Measurements from ENCODE around the gene MUC7. TPM values are rescaled to one million over a fixed set of nuclear protein-coding genes. Genes with fewer than 3 reads are reported as not detected.

MUC7 gene
- not detected for polyA plus RNA-seq (2013, experiment 1 of 2)
- not detected for polyA plus RNA-seq (2013, experiment 2 of 2)

- no peaks in the 10 kb centered on the region for H3K4me1 ChIP-seq (ENCODE audit: control insufficient read depth, insufficient read depth, low read length, poor library complexity, severe bottlenecking)
- H3K36me3 ChIP-seq (ENCODE audit: control insufficient read depth, insufficient read depth, low read length) = no peaks in the 10 kb centered on the region
- H3K27ac ChIP-seq (ENCODE audit: low read depth, low read length, severe bottlenecking) = no peak within 1 kb of the TSS
- no peak within 1 kb of the TSS for H3K4me3 ChIP-seq (ENCODE audit: extremely low read depth, insufficient read depth, low read length, poor library complexity, severe bottlenecking)
- WGBS, 2 experiments (ENCODE audit: insufficient coverage in 2 of 2) = 67 to 82% methylated on average over 2 to 4 of the region's 4 CpGs
- no peaks in the 10 kb centered on the region for H3K9me3 ChIP-seq (ENCODE audit: control insufficient read depth, low read length)
Observed at GRCh38 chr4:70471897-70472296, at the start of gene MUC7. Gene MUC7 (plus strand): TSS chr4:70472197. CDS start chr4:70474022, 1,825 bp downstream.

DNA sequence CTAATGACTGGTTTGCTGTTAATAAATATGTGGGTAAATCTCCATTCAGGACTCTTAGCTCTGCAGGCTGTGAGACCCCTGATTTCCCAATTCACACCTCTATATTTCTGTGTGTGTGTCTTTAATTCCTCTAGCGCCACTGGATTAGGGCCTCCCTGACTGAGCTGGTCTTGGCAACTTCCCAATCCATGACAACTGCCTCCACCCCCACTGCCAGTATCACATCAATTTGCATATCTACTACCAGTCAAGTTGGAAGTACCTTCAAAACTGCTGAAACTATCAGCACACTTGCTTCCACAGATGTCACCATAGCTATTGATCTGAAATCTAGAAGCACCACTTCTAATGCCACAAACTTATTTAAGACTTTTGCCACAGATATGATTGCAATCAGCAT lies 46.7 kb upstream of the MUC7 start:
- Histone ChIP-seq H3K4me1 (ENCODE audit: control insufficient read depth, insufficient read depth, low read length, poor library complexity, severe bottlenecking) (no peaks in the 10 kb centered on the region), H3K9me3 (ENCODE audit: control insufficient read depth, low read length) (no peaks in the 10 kb centered on the region), H3K4me3 (ENCODE audit: extremely low read depth, insufficient read depth, low read length, poor library complexity, severe bottlenecking) (no peak overlapping the region), H3K27ac (ENCODE audit: low read depth, low read length, severe bottlenecking) (no peak overlapping the region), H3K36me3 (ENCODE audit: control insufficient read depth, insufficient read depth, low read length) (no peaks in the 10 kb centered on the region)
- 100% methylated on average over 1 of the region's 1 CpG; no CpG with 5 or more reads in 1 of the 2 experiments for WGBS, 2 experiments (ENCODE audit: insufficient coverage in 2 of 2)

DNA sequence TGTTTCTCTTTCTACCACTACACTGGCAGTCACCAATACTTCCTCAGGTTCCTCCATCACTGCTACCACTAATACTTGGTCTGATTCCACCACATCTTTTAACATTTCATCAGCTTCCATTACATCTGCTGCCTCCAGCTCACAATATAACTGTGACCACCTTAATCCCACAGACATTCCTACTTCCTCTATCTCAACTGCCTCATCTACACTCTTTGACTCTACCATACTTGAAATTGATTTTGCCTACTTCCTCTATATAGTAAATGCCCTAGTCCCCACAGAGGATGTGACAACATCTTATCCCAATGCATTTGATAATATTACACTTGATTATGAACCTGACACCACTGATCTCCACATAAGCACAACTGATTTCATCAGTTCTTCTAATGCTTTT lies 45.2 kb upstream of the MUC7 start:
- no peaks in the 10 kb centered on the region for H3K9me3 ChIP-seq (ENCODE audit: control insufficient read depth, low read length)
- H3K4me1 ChIP-seq (ENCODE audit: control insufficient read depth, insufficient read depth, low read length, poor library complexity, severe bottlenecking) = no peaks in the 10 kb centered on the region
- no peak overlapping the region for H3K27ac ChIP-seq (ENCODE audit: low read depth, low read length, severe bottlenecking)
- H3K4me3 ChIP-seq (ENCODE audit: extremely low read depth, insufficient read depth, low read length, poor library complexity, severe bottlenecking) = no peak overlapping the region
- H3K36me3 ChIP-seq (ENCODE audit: control insufficient read depth, insufficient read depth, low read length) = no peaks in the 10 kb centered on the region

DNA sequence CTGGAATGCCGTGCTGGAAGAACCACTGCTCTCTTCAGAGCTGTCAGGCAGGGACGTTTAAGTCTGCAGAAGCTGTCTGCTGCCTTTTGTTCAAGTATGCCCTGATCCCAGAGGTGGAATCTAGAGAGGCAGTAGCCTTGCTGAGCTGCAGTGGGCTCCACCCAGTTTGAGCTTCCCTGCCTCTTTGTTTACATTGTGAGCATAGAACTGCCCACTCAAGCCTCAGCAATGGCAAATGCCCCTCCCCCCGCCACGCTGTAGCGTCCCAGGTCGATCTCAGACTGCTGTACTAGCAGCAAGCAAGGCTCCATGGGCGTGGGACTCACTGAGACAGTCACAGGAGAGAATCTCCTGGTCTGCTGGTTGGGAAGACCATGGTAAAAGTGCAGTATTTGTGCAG lies 34.8 kb upstream of the MUC7 start:
- Histone ChIP-seq H3K4me1 (ENCODE audit: control insufficient read depth, insufficient read depth, low read length, poor library complexity, severe bottlenecking) (no peaks in the 10 kb centered on the region), H3K27ac (ENCODE audit: low read depth, low read length, severe bottlenecking) (no peak overlapping the region), H3K36me3 (ENCODE audit: control insufficient read depth, insufficient read depth, low read length) (no peaks in the 10 kb centered on the region), H3K4me3 (ENCODE audit: extremely low read depth, insufficient read depth, low read length, poor library complexity, severe bottlenecking) (no peak overlapping the region), H3K9me3 (ENCODE audit: control insufficient read depth, low read length) (no peaks in the 10 kb centered on the region)
- 34 to 44% methylated on average over 5 to 7 of the region's 7 CpGs for WGBS, 2 experiments (ENCODE audit: insufficient coverage in 2 of 2)

GRCh38 chr4:70442474-70442873 lies 29.5 kb upstream of the MUC7 start:
- H3K9me3 ChIP-seq (ENCODE audit: control insufficient read depth, low read length) = no peaks in the 10 kb centered on the region

GRCh38 chr4:70443329-70443728 lies 28.7 kb upstream of the MUC7 start:
- no peak overlapping the region for H3K27ac ChIP-seq (ENCODE audit: low read depth, low read length, severe bottlenecking)
- H3K4me3 ChIP-seq (ENCODE audit: extremely low read depth, insufficient read depth, low read length, poor library complexity, severe bottlenecking) = no peak overlapping the region
- 83 to 100% methylated on average over 2 of the region's 5 CpGs for WGBS, 2 experiments (ENCODE audit: insufficient coverage in 2 of 2)
- H3K9me3 ChIP-seq (ENCODE audit: control insufficient read depth, low read length) = no peaks in the 10 kb centered on the region
- H3K4me1 ChIP-seq (ENCODE audit: control insufficient read depth, insufficient read depth, low read length, poor library complexity, severe bottlenecking) = no peaks in the 10 kb centered on the region
- no peaks in the 10 kb centered on the region for H3K36me3 ChIP-seq (ENCODE audit: control insufficient read depth, insufficient read depth, low read length)

More at GRCh38 chr4:70442474-70442873, 29.5 kb upstream of the MUC7 start:
- H3K36me3 ChIP-seq (ENCODE audit: control insufficient read depth, insufficient read depth, low read length) = no peaks in the 10 kb centered on the region
- no peak overlapping the region for H3K27ac ChIP-seq (ENCODE audit: low read depth, low read length, severe bottlenecking)
- no peak overlapping the region for H3K4me3 ChIP-seq (ENCODE audit: extremely low read depth, insufficient read depth, low read length, poor library complexity, severe bottlenecking)
- no peaks in the 10 kb centered on the region for H3K4me1 ChIP-seq (ENCODE audit: control insufficient read depth, insufficient read depth, low read length, poor library complexity, severe bottlenecking)

DNA sequence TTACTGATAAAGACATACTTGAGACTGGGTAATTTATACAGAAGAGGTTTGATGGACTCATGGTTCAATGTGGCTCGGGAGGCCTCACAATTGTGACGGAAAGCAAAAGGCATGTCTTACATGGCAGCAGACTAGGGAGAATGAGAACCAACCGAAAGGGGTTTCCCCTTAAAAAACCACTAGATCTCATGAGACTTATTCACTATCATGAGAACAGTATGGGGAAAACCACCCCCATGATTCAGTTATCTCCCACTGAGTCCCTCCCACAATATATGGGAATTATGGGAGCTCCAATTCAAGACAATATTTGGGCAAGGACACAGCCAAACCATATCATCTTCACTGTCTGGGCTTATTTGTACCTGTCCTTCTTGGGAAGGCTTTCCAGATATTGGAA lies 22.8 kb upstream of the MUC7 start:
- Histone ChIP-seq H3K4me1 (ENCODE audit: control insufficient read depth, insufficient read depth, low read length, poor library complexity, severe bottlenecking) (no peaks in the 10 kb centered on the region), H3K27ac (ENCODE audit: low read depth, low read length, severe bottlenecking) (no peak overlapping the region), H3K36me3 (ENCODE audit: control insufficient read depth, insufficient read depth, low read length) (no peaks in the 10 kb centered on the region), H3K9me3 (ENCODE audit: control insufficient read depth, low read length) (no peaks in the 10 kb centered on the region), H3K4me3 (ENCODE audit: extremely low read depth, insufficient read depth, low read length, poor library complexity, severe bottlenecking) (no peak overlapping the region)
- WGBS, 2 experiments (ENCODE audit: insufficient coverage in 2 of 2) = 79 to 83% methylated on average over 2 to 3 of the region's 3 CpGs

GRCh38 chr4:70452946-70453345 lies 19.1 kb upstream of the MUC7 start:
- Histone ChIP-seq H3K4me3 (ENCODE audit: extremely low read depth, insufficient read depth, low read length, poor library complexity, severe bottlenecking) (no peak overlapping the region), H3K27ac (ENCODE audit: low read depth, low read length, severe bottlenecking) (no peak overlapping the region), H3K36me3 (ENCODE audit: control insufficient read depth, insufficient read depth, low read length) (no peaks in the 10 kb centered on the region), H3K9me3 (ENCODE audit: control insufficient read depth, low read length) (no peaks in the 10 kb centered on the region), H3K4me1 (ENCODE audit: control insufficient read depth, insufficient read depth, low read length, poor library complexity, severe bottlenecking) (no peaks in the 10 kb centered on the region)
- 11% methylated on average over 1 of the region's 1 CpG; no CpG with 5 or more reads in 1 of the 2 experiments for WGBS, 2 experiments (ENCODE audit: insufficient coverage in 2 of 2)

DNA sequence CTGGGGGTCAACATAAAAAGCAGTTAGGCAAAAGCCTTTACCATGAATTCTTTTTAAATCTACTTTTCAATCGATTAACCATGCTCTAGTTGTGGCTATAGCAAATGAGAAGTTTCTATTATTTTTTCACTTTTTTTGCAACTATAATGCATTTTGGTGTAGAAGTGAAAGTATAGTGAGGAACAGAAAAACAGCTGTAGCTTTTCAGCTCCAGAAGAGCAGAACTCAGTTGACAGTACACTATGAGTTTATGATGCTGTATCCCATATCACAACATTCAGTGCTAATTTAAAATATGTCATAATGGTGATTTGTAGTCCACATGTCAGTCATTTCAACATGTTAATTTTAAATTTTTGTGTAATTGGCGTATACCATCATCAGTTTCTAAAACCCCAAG lies 8.7 kb upstream of the MUC7 start:
- H3K36me3 ChIP-seq (ENCODE audit: control insufficient read depth, insufficient read depth, low read length) = no peaks in the 10 kb centered on the region
- no peaks in the 10 kb centered on the region for H3K9me3 ChIP-seq (ENCODE audit: control insufficient read depth, low read length)
- H3K27ac ChIP-seq (ENCODE audit: low read depth, low read length, severe bottlenecking) = no peak overlapping the region
- WGBS, 2 experiments (ENCODE audit: insufficient coverage in 2 of 2) = no CpG with 5 or more reads among the region's 2 CpGs
- no peak overlapping the region for H3K4me3 ChIP-seq (ENCODE audit: extremely low read depth, insufficient read depth, low read length, poor library complexity, severe bottlenecking)
- H3K4me1 ChIP-seq (ENCODE audit: control insufficient read depth, insufficient read depth, low read length, poor library complexity, severe bottlenecking) = no peaks in the 10 kb centered on the region

DNA sequence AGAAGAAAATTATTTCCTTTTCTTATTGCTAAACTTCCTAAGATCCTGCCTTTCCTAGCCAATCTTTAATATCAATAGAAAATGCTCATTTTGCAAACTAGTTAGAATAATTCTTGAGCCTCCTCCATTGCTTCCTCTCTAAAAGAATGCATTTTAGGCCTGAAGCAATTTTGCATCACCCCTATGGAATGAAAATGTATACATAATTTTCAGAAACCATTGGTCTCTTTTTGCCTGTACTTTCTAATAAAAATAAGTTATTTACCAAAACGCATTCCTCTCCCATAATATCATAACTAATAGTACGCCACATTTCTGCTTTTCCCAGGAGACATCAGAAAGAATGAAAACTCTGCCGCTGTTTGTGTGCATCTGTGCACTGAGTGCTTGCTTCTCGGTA lies 1.7 kb downstream of the MUC7 start:
- Histone ChIP-seq H3K4me3 (ENCODE audit: extremely low read depth, insufficient read depth, low read length, poor library complexity, severe bottlenecking) (no peak overlapping the region), H3K36me3 (ENCODE audit: control insufficient read depth, insufficient read depth, low read length) (no peaks in the 10 kb centered on the region), H3K27ac (ENCODE audit: low read depth, low read length, severe bottlenecking) (no peak overlapping the region), H3K9me3 (ENCODE audit: control insufficient read depth, low read length) (no peaks in the 10 kb centered on the region), H3K4me1 (ENCODE audit: control insufficient read depth, insufficient read depth, low read length, poor library complexity, severe bottlenecking) (no peaks in the 10 kb centered on the region)
- WGBS, 2 experiments (ENCODE audit: insufficient coverage in 2 of 2) = 83 to 90% methylated on average over 4 of the region's 4 CpGs

DNA sequence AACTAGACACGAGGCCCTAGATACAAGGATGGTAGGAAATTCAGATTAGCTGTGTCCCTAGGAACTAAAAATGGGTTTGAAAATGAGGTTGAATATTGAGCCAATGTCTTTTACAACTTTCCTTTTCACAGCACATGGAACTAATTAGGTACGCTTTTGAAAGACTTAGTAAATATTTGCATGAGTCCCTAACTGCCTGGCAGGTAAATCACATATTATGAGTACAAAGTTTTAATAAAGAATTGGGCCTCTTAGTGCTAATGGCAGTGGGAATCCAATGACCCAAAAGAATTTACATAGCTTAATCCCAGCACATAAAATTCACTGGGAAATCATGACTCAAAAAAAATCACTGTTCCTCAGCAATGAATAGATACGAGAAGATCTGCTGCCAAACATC lies 16.8 kb downstream of the MUC7 start:
- Histone ChIP-seq H3K4me3 (ENCODE audit: extremely low read depth, insufficient read depth, low read length, poor library complexity, severe bottlenecking) (no peak overlapping the region), H3K9me3 (ENCODE audit: control insufficient read depth, low read length) (no peaks in the 10 kb centered on the region), H3K36me3 (ENCODE audit: control insufficient read depth, insufficient read depth, low read length) (no peaks in the 10 kb centered on the region), H3K4me1 (ENCODE audit: control insufficient read depth, insufficient read depth, low read length, poor library complexity, severe bottlenecking) (no peaks in the 10 kb centered on the region), H3K27ac (ENCODE audit: low read depth, low read length, severe bottlenecking) (no peak overlapping the region)
- no CpG with 5 or more reads among the region's 3 CpGs for WGBS, 2 experiments (ENCODE audit: insufficient coverage in 2 of 2)

- no peaks in the 10 kb centered on the region for H3K4me1 ChIP-seq (ENCODE audit: control insufficient read depth, insufficient read depth, low read length, poor library complexity, severe bottlenecking)
- no peaks in the 10 kb centered on the region for H3K36me3 ChIP-seq (ENCODE audit: control insufficient read depth, insufficient read depth, low read length)
- no peak overlapping the region for H3K27ac ChIP-seq (ENCODE audit: low read depth, low read length, severe bottlenecking)
- 84 to 87% methylated on average over 3 to 5 of the region's 6 CpGs for WGBS, 2 experiments (ENCODE audit: insufficient coverage in 2 of 2)
- no peak overlapping the region for H3K4me3 ChIP-seq (ENCODE audit: extremely low read depth, insufficient read depth, low read length, poor library complexity, severe bottlenecking)
- H3K9me3 ChIP-seq (ENCODE audit: control insufficient read depth, low read length) = no peaks in the 10 kb centered on the region
Observed at GRCh38 chr4:70496231-70496630, 24.2 kb downstream of the MUC7 start.
